Panc1 (cell line): Measurements from ENCODE around the gene CHAF1B. TPM values are rescaled to one million over a fixed set of nuclear protein-coding genes. Genes with fewer than 3 reads are reported as not detected.
"Not testable (repeated sequence)": the region's sequence is repeated elsewhere in the genome, so short reads cannot be mapped to it uniquely, and the experiment has no call there.

Experiments
- ATAC-seq: fragments of 200-7000 bp; cut with Tn5 transposase; 2 replicates; pipeline ENCODE4 v1.9.1; 2020; ENCODE audit warnings: mild to moderate bottlenecking, moderate library complexity
- BruUV-seq: library from RNA; stranded (reverse); fragments of 400-500 nt; replicated peaks from 2 replicates; lab custom pipeline; 2021; lab: Mats Ljungman, UMichigan
- CTCF ChIA-PET: fragments of 300-600 bp; sonication (Branson Sonifier 250); formaldehyde crosslinking; loops from one replicate; lab custom pipeline; 2022; ENCODE audit warnings: antibody characterized with exemption; lab: Charles Lee
- POLR2A ChIA-PET: fragments of 300-600 bp; sonication (Branson Sonifier 250); formaldehyde crosslinking; loops from one replicate; lab custom pipeline; 2022; ENCODE audit warnings: antibody characterized with exemption; lab: Charles Lee
- DNase-seq: peaks from one replicate; pipeline ENCODE4 v3.0.0-alpha.2; 2010; ENCODE audit warnings: low read depth, low spot score
- H3K27ac ChIP-seq: 2 replicates; pipeline ENCODE4 v1.5.1; 2011; ENCODE audit warnings: mild to moderate bottlenecking, low read length, inconsistent platforms
- H3K27me3 ChIP-seq: fragments of 200-500 bp; sonication (Bioruptor generic); 2 replicates; pipeline ENCODE4 v1.6.0; 2014; ENCODE audit warnings: low read length, inconsistent platforms; ENCODE audit not compliant: control insufficient read depth, insufficient read depth
- H3K36me3 ChIP-seq: fragments of 200-500 bp; sonication (Bioruptor generic); 2 replicates; pipeline ENCODE4 v1.5.1; 2014; ENCODE audit warnings: inconsistent platforms, mild to moderate bottlenecking, low read length, moderate library complexity; ENCODE audit not compliant: control insufficient read depth, insufficient read depth
- H3K4me1 ChIP-seq: 2 replicates; pipeline ENCODE4 v1.5.1; 2011; ENCODE audit warnings: inconsistent platforms, mild to moderate bottlenecking, low read length, moderate library complexity; ENCODE audit not compliant: control insufficient read depth, insufficient read depth
- H3K4me3 ChIP-seq, 2 experiments: 2 replicates each; pipeline ENCODE4 v1.5.1; 2011 to 2012; ENCODE audit warnings: low read depth in 2 of 2, low read length in 2 of 2, mild to moderate bottlenecking in 2 of 2, inconsistent platforms in 1 of 2, moderate library complexity in 1 of 2
- H3K9me3 ChIP-seq: fragments of 200-500 bp; sonication (Bioruptor generic); 2 replicates; pipeline ENCODE4 v1.5.1; 2014; ENCODE audit warnings: low read depth, mild to moderate bottlenecking, inconsistent platforms, low read length, moderate library complexity; ENCODE audit not compliant: control insufficient read depth, insufficient read depth
- POLR2AphosphoS5 ChIP-seq: IDR thresholded peaks from 2 replicates; pipeline ENCODE4 v1.6.1; 2012; ENCODE audit warnings: mild to moderate bottlenecking, low read depth, low read length, moderate library complexity
- SIN3A ChIP-seq: IDR thresholded peaks from 2 replicates; pipeline ENCODE4 v1.6.1; 2012; ENCODE audit warnings: low read depth, mild to moderate bottlenecking, low read length, moderate library complexity, borderline replicate concordance; ENCODE audit not compliant: insufficient read depth
- TCF7L2 ChIP-seq: IDR thresholded peaks from 2 replicates; pipeline ENCODE4 v1.6.1; 2011; ENCODE audit warnings: mild to moderate bottlenecking, low read depth, low read length, inconsistent platforms
- in situ Hi-C: cut with HindIII; loops from 2 replicates; pipeline ENCODE4 v1.10.0; 2016; ENCODE audit warnings: low sequenced_read_pairs, low pct_unique_long_range_greater_than_20kb
- intact Hi-C: fragments of 100-400 bp; cut with micrococcal nuclease; formaldehyde crosslinking; loops from one replicate; pipeline ENCODE4 v1.10.0; 2022; ENCODE audit not compliant: unreplicated experiment
- total RNA-seq: library from RNA; stranded (reverse); gene quantifications from one replicate; pipeline ENCODE4 v1.2.1, GENCODE V29; 2021; ENCODE audit not compliant: unreplicated experiment
- TF ChIP-seq, protein P1 (sequence below): fragments of 450-650 bp; IDR thresholded peaks from 2 replicates; pipeline ENCODE4 v1.5.1; 2017; ENCODE audit warnings: mild to moderate bottlenecking
- TF ChIP-seq, protein P2 (sequence below), 2 experiments: IDR thresholded peaks; 2 replicates each; pipeline ENCODE4 v1.6.1; 2011 to 2012; ENCODE audit warnings: low read depth in 2 of 2, control low read depth in 1 of 2, low read length in 1 of 2, mild to moderate bottlenecking in 1 of 2, moderate library complexity in 1 of 2; ENCODE audit not compliant: insufficient read depth in 1 of 2

The CHAF1B gene
- total RNA-seq, 1 experiment from 2014 or later = 18.4 TPM

DNA sequence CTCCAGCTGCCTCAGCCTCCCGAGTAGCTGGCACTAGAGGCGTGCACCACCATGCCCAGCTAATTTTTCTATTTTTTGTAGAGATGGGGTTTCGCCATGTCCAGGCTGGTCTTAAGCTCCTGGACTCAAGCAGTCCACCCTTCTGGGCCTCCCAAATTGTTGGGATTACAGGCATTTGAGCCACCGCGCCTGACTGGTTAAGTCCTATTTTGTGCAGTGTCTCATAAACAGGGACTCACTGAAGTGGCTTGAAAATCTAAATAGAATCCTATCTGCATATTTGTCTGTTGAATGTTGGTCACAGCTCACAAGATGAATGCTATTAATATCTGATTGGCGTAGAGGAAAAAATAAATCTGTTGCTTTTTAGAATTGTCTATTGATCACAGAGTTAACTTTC is 5.9 kb upstream of the CHAF1B start:
- Histone ChIP-seq H3K4me1 (no peaks in the 10 kb centered on the region), H3K27me3 (no peaks in the 10 kb centered on the region), H3K9me3 (no peaks in the 10 kb centered on the region), H3K4me3 (no peak overlapping the region), H3K27ac (no peak overlapping the region), H3K36me3 (no peaks in the 10 kb centered on the region; the same call in 1 of the 2 replicates)
- DNase-seq (no peak), ATAC-seq (no peak)
- POLR2A ChIA-PET = no interaction called here
- CTCF ChIA-PET = no interaction called here
- no peak for TF ChIP-seq TCF7L2
- TF ChIP-seq, protein P1, sequence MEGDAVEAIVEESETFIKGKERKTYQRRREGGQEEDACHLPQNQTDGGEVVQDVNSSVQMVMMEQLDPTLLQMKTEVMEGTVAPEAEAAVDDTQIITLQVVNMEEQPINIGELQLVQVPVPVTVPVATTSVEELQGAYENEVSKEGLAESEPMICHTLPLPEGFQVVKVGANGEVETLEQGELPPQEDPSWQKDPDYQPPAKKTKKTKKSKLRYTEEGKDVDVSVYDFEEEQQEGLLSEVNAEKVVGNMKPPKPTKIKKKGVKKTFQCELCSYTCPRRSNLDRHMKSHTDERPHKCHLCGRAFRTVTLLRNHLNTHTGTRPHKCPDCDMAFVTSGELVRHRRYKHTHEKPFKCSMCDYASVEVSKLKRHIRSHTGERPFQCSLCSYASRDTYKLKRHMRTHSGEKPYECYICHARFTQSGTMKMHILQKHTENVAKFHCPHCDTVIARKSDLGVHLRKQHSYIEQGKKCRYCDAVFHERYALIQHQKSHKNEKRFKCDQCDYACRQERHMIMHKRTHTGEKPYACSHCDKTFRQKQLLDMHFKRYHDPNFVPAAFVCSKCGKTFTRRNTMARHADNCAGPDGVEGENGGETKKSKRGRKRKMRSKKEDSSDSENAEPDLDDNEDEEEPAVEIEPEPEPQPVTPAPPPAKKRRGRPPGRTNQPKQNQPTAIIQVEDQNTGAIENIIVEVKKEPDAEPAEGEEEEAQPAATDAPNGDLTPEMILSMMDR = no peak
- no peak for TF ChIP-seq SIN3A
- no peak for TF ChIP-seq POLR2AphosphoS5
- TF ChIP-seq, protein P2, sequence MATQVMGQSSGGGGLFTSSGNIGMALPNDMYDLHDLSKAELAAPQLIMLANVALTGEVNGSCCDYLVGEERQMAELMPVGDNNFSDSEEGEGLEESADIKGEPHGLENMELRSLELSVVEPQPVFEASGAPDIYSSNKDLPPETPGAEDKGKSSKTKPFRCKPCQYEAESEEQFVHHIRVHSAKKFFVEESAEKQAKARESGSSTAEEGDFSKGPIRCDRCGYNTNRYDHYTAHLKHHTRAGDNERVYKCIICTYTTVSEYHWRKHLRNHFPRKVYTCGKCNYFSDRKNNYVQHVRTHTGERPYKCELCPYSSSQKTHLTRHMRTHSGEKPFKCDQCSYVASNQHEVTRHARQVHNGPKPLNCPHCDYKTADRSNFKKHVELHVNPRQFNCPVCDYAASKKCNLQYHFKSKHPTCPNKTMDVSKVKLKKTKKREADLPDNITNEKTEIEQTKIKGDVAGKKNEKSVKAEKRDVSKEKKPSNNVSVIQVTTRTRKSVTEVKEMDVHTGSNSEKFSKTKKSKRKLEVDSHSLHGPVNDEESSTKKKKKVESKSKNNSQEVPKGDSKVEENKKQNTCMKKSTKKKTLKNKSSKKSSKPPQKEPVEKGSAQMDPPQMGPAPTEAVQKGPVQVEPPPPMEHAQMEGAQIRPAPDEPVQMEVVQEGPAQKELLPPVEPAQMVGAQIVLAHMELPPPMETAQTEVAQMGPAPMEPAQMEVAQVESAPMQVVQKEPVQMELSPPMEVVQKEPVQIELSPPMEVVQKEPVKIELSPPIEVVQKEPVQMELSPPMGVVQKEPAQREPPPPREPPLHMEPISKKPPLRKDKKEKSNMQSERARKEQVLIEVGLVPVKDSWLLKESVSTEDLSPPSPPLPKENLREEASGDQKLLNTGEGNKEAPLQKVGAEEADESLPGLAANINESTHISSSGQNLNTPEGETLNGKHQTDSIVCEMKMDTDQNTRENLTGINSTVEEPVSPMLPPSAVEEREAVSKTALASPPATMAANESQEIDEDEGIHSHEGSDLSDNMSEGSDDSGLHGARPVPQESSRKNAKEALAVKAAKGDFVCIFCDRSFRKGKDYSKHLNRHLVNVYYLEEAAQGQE (IDR thresholded peaks at IDR 0.05; ENCODE audit: insufficient read depth in 1 of 2, low read depth in 2 of 2, low read length in 1 of 2) = no peak
- in situ Hi-C loops (no loop called here), intact Hi-C loops (no loop called here)
- no TSS peak for BruUV-seq

DNA sequence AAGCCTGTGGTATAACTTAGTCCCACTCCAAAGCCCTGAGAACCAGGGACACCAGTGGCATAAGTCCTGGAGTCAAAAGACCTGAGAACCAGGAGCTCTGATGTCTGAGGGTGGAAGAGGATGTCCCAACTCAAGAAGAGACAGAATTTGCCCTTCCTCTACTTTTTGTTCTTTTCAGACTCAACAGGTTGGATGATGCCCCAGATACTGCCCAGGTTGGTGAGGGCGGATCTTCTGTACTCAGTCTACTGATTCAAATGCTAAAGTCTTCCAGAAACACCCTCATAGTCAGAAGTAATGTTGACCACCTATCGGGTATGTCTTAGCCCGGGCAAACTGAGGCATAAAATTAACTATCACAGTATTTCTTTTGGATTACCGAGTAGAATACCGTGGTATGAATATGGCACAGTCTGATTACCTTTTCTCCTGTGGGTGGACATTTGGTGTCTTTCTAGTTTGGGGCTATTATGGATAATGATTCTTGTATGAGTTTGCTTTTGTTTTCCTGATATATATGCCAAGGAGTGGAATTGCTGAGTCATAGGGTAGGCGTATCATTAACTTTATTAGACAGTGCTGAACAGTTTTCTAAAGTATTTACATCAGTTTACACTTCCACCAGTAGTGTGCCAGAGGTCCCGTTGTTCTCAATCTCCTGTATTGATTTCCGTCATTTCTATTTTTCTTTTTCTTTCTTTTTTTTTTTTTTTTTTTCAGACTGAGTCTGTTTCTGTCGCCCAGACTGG is 3.2 kb upstream of the CHAF1B start:
- H3K4me3 ChIP-seq = no peak overlapping the region
- BruUV-seq = no TSS peak
- no peak overlapping the region for H3K27ac ChIP-seq
- no peaks in the 10 kb centered on the region for H3K9me3 ChIP-seq
- no peak for ATAC-seq
- H3K36me3 ChIP-seq = no peaks in the 10 kb centered on the region; the same call in none of the 2 replicates
- in situ Hi-C loops (no loop called here), intact Hi-C loops (no loop called here)
- TF ChIP-seq SIN3A (no peak), TCF7L2 (no peak), POLR2AphosphoS5 (no peak)
- TF ChIP-seq, protein P1 = no peak
- TF ChIP-seq, protein P2 (IDR thresholded peaks at IDR 0.05; ENCODE audit: insufficient read depth in 1 of 2, low read depth in 2 of 2, low read length in 1 of 2) = no peak
- H3K4me1 ChIP-seq = no peaks in the 10 kb centered on the region; the same call in 1 of the 2 replicates
- H3K27me3 ChIP-seq = no peaks in the 10 kb centered on the region
- POLR2A ChIA-PET = interaction anchor here (0.6 kb wide), 1 partner anchor 36 kb away, joined by 5 read pairs; no protein-coding TSS in a partner anchor
- no peak for DNase-seq
- CTCF ChIA-PET = no interaction called here

DNA sequence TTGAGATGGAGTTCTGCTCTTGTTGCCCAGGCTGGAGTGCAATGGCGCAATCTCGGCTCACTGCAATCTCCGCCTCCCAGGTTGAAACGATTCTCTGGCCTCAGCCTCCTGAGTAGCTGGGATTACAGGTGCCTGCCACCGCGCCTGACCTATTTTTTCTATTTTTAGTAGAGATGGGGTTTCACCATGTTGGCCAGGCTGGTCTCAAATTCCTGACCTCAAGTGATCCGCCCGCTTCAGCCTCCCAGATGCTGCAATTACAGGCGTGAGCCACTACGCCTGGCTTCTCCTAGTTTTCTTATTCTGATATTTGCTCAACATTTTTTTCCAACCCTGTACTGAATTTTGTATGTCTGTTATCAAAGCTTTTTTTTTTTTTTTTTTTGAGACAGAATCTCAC is 2.5 kb upstream of the CHAF1B start:
- H3K27me3 ChIP-seq, in situ Hi-C loops, H3K4me1 ChIP-seq, CTCF ChIA-PET, ATAC-seq, H3K36me3 ChIP-seq, H3K9me3 ChIP-seq, BruUV-seq, H3K4me3 ChIP-seq, H3K27ac ChIP-seq, DNase-seq, intact Hi-C loops: not testable (repeated sequence)
- POLR2A ChIA-PET = interaction anchor here (0.6 kb wide), 1 partner anchor 36 kb away, joined by 5 read pairs; no protein-coding TSS in a partner anchor
